T1000 (cell line): Measurements from ENCODE around the gene SOBP.

ENCODE experiments used
- DNase-seq: peaks from one replicate; lab custom pipeline; 2025; ENCODE audit warnings: mixed read lengths; lab: John Stamatoyannopoulos, UW

Gene SOBP

DNA sequence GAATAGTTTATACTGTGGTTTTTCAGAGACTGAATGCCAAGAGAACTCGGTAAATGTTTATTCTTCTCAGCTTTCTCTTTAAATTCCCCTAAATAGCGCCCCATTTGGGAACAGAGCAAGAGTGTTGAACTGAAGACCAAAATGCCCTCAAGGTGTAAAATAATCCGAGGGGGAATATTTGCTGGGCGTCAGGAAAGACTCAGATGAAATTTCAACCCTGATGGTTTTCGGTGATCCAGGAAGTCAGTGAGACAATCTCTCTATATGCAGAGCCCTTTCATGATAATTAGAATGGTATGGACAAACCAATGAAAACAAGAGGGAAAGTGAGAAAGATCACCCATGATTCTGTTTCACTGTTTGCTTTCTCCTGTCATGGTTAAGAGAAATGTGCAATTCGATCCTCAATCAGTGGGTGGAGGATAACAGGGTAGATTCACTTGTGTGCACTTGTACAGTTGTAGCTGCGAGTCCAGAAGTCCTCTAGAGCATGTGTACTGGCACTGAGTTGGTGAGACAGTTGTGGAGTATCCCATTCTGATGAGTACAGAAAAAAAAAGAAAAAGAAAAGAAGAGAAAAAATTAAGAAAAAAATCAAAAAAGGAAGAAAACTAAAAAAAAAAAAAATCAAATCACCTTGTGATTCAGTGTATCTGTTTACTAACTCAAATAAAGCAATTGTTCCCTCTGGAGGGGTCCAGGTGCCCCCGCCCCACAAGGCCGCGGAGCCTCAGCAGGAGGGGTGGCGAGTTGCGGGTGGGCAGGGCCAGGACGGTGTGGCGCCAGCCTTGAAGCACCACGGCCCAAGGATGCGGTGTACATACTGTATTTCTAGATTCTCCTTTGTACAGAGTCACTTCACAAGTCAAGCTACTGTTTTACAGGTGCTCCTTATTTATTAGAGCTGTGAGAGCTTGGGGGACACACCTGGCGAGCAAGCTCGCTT is 169.3 kb downstream of the SOBP start:
- DNase-seq: no peak

DNA sequence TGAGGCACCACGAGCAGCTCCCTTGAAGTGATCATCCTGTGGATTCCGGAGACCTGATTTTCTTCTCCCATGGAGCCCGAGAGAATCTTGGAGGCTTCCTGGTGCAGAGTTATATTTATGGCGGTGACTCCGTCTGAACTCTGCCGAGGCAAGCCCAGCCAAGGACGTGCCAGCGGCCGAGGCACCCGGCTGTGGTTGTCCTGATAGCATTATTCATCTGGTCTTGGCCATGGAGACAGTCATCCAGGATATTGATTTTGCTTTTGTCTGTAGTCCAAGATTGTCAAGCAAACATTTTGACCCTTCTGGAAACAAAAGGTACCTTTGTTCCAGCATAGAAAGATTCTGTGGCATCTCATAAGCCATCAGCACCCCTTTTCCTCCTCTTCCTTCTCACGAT is 170.9 kb downstream of the SOBP start:
- DNase-seq: no peak

DNA sequence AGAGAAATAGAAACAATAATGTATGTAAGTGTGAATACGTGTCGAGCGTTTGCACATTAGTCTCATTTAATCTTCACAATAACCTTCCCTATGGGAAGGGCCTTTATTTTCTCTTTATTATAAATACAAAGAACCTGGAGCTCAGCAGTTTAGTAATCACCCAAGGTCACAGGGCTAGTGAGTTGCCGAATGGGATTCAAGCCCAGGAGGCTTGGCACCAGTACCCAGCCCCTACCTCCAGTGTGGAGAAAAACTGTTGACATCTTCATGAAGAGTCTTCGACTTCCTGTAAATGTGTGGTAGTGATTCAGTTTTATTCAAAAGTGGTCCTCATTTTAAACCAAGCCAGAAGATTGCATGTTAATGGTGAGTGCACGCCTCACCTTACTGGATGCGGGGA is 171.4 kb downstream of the SOBP start:
- no peak for DNase-seq

DNA sequence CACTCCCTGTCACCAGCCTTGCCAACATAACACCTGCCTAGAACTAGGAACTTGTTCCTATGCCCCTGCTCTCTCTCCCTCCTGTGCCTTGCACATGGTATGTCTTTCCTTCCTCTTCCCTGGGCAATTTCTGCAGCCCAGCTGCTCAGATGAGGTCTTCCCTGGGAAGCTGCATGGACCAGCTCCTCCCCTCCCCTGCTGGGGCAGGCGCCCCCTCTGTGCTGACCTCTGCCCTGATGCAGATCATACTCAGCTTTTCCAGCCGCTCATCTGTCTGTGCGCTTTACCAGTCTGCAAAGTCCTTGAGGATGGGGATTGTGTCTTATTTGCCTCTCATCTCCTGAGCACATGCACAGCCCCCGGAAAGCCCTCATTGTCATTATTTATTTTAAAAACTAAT is 172.4 kb downstream of the SOBP start:
- no peak for DNase-seq

DNA sequence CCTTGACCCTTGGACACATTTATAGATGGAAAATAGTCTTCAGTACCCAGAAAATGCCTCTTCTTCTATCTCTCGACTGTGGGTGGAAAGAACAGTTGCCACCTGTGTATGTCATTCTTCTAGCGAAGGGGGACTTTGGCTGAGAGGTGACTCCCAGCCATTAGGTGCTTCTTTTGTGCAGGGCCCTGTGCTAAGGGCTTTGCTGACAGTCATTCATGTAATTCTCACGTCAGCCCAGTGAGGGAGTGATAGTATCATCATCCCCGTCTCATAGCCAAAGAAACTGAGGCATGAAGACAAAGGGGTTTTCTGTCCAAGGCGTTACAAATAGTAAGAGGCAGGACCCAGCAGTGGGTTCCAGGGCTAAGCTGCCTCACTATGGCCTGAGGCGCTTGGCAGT is 173.4 kb downstream of the SOBP start:
- DNase-seq: no peak

DNA sequence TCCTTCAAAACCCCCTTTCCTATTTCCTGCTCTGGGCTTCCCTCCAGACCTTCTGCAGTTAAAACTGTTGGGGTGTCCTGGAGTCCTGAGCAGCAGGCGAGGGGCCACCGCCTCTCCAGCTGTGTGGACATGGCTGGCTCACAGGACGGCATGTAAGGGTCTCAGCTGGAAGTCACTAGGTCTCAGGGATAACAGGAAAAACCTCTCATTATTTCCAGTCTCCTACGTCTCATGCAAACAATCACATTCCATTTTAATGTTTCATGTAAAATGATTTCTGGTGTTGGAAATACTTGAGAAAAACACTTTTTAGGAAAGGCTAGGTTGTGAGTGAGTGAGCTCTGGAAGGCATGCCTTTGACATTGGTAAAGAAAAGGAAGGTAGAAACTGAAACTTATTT is 175.5 kb downstream of the SOBP start:
- no peak for DNase-seq

DNA sequence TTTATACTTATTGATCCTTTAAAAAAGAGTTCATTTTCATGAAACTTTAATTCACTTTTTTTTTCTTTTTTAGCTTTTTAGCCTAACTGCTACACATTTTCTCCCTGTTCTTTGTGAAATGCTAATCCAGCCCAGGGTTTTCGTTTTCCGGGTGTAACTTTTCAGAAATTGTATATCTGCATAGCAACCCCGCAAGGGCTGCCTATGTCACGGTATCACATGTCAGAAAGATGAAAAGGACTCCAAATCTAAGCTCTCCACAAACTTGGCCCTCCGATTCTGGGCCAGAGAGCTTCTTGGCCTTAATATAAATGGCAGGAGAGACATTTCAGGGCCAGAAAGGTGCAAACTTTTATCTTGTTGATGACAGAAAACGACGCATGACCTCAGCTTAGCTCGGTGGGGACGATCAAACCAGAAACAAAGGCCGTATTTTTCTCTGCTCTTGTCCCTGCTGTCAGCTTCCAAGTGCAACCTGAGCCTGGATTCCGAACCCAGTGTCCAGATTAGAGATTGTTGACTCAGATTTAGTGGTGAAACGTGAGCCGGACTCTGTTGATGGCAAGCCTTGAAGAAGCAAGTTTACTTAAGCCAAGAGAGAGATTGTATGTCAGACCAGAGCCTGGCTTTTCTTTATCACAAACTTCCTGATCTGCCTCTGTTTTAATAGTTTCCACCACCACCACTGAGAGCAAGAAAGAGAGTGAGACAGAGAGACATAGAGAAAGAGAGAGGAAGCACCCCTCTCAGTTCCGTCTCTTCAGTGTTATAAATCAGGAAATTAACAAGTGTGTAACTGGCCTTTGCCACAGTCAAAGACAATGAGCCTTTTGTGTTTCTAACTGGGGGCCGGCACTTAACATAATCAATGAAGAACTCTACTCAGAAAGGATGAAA is 176.4 kb downstream of the SOBP start:
- DNase-seq: no peak

DNA sequence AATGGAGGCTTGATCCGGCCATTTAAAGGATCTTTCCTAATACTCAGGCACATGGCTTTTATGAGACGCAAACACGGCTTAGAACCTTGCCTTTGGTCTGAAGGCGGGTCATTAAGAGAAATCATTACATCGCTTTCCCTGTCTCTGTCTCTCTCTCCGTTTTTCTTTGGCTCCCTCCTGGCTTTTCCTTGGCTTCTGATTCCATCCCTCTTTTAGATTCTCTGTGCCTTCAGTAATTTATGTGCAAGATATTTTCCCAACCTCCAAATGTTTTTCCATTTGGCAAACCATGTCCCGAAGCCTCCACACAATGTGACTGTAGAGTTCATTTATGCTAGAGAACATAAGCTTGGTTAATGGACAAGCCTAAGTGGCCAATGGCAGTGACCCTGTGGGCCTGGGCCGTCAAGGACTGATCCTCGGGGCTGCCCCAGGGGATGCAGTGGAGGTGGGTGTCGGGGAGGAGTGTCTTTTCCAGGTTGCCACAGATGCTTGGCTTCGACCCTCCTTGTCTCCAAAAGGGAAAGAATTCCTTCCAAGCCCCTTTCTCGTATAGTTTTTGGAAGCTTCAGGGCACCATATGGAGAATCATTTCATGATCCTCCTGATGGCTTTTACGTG is 177.2 kb downstream of the SOBP start:
- DNase-seq: no peak

DNA sequence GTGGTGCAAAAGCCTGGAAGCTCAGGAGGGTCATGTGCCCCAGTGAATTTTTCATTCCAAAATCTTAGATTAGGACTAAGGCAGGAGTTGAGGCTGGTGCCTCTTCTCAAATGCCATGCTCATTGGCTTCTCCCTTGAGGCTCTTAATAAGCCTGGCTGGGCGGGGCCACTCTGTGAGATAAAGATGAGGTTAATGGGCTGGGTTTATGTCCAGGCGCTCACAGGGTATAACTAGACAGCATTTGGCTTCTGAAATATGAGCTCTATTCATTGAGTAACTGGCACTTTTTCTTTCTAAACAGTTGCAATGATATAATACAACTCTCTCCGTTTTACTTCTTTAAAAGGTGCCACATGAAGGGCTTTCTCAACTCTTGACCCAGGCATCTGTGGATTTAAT is 177.9 kb downstream of the SOBP start:
- DNase-seq: no peak

DNA sequence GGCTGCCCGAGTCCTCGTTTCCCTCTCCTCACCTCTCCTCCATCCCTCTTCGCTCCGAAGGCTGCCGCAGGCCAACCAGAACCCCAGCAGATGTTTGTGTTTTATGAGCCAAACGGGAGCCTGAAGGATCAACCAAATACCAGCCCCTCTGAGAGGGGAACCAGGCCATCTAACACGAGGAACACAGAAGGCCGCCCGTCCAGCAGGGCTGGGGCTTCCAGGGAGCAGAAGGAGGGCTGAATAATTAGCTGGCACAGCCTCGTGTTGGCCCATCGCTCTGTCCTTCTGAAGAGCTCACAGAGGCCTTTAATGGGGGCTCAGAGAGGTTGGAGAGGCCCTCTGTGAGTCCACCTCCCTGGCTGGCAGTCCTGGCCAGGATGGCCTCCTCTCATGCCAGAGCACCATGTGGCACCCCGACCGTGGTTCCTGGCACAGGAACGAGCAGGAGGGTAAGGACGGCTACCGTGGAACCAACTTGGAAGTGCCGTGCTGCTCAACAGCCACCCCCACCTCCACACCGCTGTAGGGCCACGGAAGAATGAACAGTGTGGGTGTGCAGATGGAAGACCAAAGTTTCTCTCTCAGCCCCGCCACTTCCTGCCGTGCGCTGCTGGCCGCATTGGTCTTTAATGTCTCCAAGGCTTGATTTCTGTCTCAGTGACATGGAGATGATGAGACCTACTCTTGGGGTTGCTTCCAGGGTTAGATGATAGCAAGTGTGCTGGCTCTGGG is 179.0 kb downstream of the SOBP start:
- DNase-seq: no peak

DNA sequence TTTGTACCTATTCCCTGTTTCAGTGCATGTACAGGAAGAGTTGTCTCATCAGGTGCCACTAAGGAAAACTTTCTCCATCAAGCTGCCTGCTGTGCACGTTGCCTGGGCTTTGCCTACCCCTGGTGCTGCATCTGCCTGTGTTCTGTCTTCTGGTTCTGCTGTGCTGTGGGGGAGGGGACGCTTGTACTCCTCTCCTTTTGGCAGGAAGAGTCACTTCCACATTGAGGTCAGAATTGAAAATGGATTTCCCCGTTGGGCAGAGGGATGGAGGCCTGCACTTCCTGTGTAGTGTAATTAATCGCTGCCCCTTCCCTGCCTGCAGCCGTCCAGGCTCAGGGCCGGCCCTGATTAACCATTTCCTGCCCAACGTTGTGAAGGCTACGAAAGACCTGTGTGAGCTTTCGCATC is 180.9 kb downstream of the SOBP start:
- DNase-seq: no peak

DNA sequence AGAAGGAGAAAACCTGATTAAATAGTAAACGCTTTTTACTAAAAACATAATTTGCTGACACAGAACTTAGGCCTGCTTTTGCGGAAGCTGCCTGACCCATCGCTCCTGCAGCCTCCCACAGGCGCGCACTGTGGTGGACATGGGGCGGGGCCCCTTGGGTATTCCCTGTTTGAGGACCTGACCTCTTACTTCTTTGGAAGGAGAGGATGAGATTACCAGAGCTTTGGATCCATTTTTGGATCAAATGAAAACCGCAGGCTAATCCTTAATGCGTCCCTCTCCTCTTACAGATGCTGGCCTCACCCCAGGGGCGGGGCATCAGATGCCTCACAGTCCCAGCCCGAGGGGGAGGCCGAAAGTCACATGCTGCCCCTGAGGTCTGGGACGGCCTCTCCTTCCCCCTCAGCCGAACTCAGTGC is 183.2 kb downstream of the SOBP start:
- DNase-seq: no peak

DNA sequence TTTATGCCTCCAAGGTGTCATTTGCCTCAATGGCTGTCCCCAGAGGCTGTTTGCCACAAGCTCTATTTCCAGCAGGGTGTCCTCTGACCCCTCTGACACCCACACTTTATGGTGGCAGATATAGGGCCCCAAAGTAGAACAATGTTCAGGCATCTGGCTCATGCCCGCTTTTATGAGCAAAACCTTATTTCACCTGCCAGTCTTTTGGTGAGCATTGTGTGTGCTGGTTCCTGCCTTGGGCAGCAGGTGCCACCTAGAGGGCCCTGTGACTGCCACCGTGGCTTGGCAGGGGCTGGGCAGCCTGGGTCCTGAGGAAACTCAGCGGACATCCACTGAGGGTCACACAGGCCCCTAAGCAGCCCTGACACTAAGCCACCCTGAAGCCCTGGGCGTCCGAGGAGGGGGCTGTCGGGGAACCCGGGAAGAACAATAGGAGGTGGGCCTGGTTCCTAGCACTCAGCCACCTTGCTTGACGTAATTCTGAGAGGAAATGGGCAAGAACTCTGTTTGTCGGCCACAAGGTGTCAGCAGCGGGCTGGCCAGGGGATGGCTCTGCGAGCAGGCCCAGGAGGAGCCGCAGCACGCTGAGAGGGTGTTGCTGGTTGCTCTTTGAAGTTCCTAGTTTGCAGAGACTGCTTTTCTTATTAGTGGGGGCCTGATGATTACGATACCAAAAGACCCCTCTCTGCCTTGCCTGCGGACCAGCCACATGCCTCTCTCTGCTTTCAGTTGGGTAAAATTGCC is 185.2 kb downstream of the SOBP start:
- peak; percentile 58 for DNase-seq

DNA sequence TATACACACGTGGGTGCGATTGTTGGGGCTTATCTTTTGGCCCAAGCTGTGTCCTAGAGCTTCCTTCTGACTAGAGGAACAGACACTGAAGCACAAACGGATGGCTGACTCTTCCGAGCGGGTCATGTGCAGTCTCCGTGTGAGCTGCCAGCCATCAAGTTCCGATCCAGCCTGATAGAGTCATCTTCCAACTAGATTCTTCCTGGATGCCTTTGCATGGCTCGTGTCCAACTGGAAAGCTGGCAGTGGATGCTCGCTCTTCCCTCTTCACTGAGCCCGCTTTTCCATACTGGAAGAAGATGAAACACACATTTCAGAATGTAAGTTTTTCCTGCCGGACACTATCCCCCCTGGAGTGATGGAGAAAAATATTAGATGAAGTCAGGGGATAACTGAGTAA is 186.1 kb downstream of the SOBP start:
- no peak for DNase-seq

DNA sequence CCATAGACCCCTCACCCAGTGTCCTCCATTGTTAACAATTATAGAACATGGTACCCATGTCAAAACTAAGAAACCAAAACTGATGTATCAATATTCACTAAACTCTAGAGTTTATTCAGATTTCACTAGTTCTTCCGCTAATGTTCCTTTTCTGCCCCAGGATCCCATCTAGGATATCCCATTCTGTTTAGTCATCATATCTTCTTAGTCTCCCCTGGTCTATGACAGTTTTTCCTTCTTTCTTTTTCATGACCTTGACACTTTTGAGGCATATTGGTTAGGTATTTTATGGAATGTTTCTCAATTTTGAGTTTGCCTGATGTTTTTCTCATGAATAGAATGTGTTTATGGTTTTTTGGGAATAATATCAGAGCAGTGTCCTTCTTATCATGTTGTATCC is 187.5 kb downstream of the SOBP start:
- no peak for DNase-seq

DNA sequence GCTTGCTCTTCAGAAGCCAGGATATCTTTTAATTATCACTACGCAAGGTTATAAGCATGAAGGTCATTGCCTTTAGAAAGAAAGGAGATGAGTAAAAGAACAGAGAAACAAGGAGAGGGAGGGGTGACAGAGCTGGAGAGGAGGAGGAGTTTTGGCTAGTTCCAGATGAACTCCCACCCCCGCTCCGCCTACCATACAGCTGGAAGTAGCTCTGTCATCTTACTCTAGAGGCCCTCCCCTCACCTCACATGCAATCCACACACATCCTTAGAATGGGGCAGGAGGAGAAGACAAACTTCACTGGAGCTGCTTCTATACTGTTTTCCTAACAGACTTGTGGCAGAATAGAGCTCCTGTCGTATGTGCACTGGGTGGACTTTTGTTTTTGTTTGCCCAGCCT is 189.5 kb downstream of the SOBP start:
- no peak for DNase-seq

DNA sequence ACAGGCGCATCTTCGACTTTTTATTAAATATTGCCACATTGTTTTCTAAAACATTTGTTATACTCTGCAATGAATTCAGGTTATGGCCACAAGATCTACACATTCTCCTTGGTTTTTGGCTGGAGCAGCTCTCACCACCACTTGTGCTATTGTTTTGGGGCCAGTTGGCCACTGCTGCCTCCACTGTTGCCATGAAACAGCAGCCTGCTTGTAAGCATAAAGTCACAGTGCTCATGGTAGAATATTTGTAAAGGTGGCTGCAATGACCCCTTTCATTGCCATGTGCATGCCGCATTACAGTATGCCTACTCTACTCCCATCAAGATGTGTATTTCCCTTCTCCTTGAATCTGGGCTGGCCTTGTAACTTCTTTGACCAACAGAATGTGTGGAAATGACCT is 192.8 kb downstream of the SOBP start:
- DNase-seq: no peak

DNA sequence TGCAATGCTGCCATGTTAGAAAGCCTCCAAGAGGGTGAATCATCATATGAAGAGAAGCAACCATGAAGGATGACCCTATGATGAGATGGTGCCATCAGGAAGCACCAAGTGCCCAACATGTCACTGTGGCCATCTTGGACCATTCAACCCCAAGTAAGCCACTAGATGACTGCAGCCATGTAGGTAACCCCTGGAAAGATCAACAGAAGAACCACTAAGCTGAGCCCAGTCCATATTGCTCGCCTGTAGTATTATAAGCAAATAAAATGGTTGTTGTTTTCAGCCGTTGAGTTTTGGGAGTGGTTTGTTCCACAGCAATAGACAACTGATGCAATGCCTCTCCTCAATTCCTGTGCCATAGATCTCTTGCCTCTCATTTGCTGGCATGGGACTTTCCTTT is 193.3 kb downstream of the SOBP start:
- no peak for DNase-seq

DNA sequence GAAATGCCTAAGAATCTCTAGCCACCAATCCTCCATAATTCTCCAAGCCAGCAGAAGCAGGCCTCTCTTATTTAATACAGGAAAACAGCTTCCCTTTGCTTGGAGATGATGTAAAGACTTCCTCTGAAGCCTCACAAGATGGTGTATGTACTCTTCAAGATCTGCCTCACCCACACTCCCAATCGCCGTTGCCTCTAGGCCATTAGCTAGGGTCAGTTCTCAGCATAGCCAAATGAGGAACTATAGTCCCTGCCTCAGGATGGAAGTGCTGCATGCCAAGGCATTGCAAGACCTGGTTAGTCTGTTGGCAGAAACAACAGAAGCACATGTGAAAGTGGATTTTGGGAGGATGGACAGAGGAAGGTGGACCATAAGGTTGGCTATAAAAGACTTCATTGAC is 195.1 kb downstream of the SOBP start:
- DNase-seq: no peak

DNA sequence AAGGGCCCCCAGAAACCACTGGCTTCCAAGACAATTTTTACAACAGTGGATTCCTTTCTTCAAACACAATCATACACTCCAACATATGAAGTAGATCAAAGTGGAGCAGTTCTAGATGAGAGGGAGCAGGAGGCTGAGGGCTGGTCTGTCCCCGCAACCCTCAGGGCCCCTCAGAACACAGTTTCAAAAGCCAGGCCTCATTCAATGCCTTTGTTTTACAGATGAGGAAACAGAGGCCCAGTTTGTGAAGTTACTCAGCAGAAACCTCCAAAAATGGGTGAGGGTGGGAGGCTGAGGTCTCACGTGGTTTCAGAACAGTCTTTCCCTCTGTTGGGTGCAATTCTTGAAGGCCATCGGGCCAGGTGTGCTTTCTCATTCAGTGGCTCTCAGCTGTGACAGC is 199.3 kb downstream of the SOBP start:
- DNase-seq: no peak

DNA sequence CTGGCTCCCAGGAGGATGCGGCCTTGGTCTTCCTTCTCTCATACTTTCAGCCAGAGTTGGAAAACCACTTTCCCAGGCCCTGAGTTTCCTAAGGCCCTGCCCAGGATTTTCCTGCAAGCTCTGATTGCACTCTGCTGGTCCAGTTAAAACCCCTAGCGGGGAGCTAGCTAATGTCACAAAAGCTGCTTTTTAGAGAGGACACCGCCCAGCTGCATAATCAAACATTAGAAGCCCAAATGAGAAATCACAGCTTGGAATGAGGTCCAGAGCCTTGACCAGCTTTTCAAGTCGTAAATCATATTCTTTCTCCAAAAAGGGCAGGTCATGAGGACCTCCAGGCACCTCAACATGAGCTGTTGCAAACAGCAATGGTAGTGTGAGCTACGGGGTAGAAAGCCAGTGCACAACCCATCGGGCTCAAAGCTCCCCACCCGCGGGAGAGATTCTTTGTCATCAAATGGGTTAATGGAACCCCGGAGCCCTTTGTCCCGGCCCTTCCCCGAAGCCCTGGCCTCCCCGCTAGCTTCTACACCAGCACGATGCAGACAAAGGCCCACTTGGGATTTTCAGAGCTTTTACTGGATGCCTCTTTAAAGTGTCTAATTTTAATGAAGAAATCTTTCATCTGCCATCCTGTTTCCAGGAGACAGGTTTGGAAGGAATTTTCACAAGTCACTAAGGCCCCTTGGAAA is 200.2 kb downstream of the SOBP start:
- DNase-seq: no peak
